HuH-7 (cell line): ENCODE measurements around the gene C1orf87.
"Not testable (repeated sequence)": the region's sequence is repeated elsewhere in the genome, so short reads cannot be mapped to it uniquely, and the experiment has no call there.

Experiments
- DNase-seq: peaks from one replicate; pipeline ENCODE4 v3.0.0; 2011; ENCODE audit warnings: low spot score

Gene C1orf87

GRCh38 chr1:59994302-59995198 lies 79.0 kb downstream of the C1orf87 start:
- no peak for DNase-seq

GRCh38 chr1:59992040-59992820 lies 81.3 kb downstream of the C1orf87 start:
- DNase-seq, result no peak

- DNase-seq, result no peak
Measured at GRCh38 chr1:59990470-59990869, 83.1 kb downstream of the C1orf87 start.

GRCh38 chr1:59986516-59987310 lies 86.9 kb downstream of the C1orf87 start:
- no peak for DNase-seq

GRCh38 chr1:59985911-59986515 lies 87.6 kb downstream of the C1orf87 start:
- no peak for DNase-seq

GRCh38 chr1:59979666-59980065 lies 93.9 kb downstream of the C1orf87 start:
- no peak for DNase-seq

- no peak for DNase-seq
Measured at GRCh38 chr1:59978511-59978910, 95.1 kb downstream of the C1orf87 start.

DNA sequence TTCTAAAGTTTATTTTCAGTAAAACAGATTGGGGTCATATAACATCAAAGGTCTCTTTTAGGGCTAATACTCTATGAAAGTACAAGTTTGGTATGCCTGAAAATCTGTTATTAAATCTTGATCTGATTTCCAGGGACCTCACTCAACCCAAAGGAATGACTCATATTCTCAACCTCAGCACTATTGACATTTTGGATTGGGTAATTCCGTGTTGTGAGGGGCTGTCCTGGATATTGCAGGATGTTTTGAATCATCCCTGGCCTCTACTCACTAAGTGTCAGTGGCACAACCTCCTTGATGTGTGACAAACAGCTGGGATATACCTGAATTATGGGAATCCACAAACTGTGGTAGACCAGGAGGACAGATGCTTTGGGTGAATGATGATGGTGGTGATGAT lies 95.5 kb downstream of the C1orf87 start:
- DNase-seq, result no peak

- DNase-seq, result no peak
Measured at GRCh38 chr1:59977075-59977410, 96.5 kb downstream of the C1orf87 start.

GRCh38 chr1:59976194-59977074 lies 97.1 kb downstream of the C1orf87 start:
- peak; percentile 55 for DNase-seq

- DNase-seq, result no peak
Measured at GRCh38 chr1:59973719-59974118, 99.9 kb downstream of the C1orf87 start.

DNA sequence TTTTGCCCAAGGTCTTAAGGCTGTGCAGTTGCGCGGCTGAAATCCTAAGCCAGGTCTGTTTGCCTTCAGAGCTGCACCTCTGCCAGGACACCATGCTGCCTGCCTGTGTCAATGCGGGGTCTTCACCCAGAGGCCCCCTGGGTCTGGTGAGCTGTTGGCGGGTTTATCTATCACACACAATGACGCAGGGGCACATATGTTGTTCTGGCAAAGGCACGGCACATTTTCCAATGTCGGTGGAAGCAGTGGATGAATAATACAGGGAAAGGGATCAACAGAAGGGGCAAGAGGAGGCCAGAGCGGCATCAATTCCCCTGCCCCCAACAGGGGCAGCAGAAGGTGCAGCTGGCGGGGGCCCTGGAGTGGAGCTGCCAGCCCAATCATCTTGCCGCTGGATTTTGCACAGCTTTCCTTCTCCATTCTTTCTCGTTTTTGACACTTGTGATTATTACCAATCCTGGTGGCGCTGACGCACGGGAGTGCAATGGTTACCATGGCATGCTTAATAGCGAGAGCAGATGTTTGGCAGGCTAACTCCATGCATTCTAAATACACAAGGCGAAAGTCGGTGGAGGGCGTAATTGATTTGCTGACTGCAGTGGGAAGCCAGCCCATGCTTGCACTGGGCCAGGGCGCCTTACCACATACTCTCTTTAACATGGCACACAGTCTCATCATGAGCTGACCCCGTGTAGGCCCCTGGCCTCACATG lies 101.2 kb downstream of the C1orf87 start:
- DNase-seq, result no peak

GRCh38 chr1:59971464-59971911 lies 102.1 kb downstream of the C1orf87 start:
- peak; percentile 80 for DNase-seq

- DNase-seq, result not testable (repeated sequence)
Measured at GRCh38 chr1:59969542-59970175, 103.9 kb downstream of the C1orf87 start.

DNA sequence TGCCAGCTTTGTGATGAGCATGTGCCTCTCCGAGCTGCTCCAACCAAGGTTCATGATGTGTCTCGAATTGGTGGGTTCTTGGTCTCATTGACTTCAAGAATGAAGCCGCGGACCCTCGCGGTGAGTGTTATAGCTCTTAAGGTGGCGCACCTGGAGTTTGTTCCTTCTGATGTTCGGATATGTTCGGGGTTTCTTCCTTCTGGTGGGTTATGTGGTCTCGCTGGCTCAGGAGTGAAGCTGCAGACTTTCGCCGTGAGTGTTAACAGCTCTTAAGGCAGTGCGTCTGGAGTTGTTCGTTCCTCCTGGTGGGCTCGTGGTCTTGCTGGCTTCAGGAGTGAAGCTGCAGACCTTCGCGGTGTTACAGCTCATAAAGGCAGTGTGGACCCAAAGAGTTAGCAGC lies 104.8 kb downstream of the C1orf87 start:
- not testable (repeated sequence) for DNase-seq

GRCh38 chr1:59967780-59968179 lies 105.8 kb downstream of the C1orf87 start:
- no peak for DNase-seq

DNA sequence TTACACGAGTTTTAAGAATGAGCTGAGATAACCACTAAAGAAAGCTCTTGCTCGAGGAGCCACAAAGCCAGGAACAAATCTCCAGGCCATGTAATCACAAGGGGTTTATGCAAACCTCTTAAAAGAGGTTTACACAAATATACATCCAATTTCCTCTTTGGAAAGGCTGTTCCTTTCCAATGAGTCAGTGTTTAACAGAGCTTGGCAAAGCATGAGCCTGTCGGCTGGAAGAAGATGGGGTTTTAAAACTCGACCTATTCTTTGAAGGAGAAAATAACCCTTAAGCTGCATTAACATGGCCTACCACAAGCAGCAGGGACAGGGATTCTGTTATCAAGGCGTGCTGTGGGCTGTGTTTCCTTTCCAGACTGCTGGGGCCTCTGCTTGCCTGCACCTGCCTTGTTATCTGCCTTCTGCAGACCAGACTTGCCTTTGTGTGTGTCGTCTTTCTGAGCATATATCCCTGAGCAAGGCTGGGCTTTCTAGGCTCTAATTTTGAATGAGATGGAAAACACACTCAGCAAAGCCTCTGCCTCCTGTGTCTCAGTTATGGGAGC lies 106.4 kb downstream of the C1orf87 start:
- DNase-seq, result no peak

DNA sequence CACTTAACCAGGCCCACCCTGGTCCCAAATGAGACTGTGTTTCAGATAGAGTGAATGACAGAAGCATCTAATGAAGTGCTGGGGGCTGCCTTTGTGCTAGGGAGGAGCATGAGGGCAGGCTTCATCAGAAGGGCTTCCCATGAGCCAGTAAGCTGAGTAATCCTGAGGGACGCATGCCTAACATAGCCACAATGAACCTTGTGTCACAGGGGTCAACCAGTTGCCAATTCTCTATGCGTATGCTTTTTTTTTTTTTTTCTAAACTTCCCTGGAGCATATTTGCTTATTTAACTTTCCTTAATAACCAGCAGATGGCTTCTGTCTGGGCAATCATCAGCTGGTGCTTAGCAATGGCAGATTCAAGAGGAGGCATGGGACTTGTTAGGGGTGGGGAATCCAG lies 121.5 kb downstream of the C1orf87 start:
- DNase-seq, result no peak

DNA sequence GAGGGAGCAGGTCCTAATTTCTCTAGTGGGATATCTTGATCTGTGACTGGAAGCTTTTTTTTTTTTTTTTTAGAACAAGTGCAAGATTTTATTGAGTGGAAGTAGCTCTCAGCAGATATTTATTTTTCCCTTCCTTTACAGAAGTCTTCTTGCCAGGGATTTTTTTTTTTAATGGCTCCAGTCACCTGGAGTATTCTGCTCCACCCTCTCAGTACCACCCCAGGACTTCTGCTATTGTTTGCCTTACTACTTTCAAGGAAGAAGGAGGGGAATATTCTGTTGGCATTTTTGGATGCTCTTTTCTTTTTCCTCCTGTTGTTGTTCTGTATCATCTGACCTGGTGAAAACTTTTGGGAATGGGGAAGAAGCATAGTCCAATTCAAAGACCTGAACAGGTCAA lies 123.9 kb downstream of the C1orf87 start:
- DNase-seq, result no peak
